ENCODE measurements around the gene DNA2.
A peak's percentile ranks its signal among the peaks of the same experiment; 100 is the strongest.
"Not testable (repeated sequence)": the region's sequence is repeated elsewhere in the genome, so short reads cannot be mapped to it uniquely, and the experiment has no call there.

The DNA2 gene

DNA sequence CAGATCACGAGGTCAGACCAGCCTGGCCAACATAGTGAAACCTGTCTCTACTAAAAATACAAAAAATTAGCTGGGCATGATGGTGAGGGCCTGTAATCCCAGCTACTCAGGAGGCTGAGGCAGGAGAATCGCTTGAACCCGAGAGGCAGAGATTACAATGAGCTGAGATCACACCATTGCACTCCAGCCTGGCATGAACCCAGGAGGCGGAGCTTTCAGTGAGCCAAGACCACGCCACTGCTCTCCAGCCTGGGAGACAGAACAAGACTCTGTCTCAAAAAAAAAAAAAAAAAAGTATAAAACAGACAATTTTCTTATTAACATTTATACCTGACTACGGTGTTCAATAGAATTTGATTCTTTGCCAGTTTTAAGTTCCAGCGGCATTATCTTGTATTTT, 22.1 kb downstream of the DNA2 start:
- DNase-seq (ENCODE audit: low read depth, low spot score), result not testable (repeated sequence)

DNA sequence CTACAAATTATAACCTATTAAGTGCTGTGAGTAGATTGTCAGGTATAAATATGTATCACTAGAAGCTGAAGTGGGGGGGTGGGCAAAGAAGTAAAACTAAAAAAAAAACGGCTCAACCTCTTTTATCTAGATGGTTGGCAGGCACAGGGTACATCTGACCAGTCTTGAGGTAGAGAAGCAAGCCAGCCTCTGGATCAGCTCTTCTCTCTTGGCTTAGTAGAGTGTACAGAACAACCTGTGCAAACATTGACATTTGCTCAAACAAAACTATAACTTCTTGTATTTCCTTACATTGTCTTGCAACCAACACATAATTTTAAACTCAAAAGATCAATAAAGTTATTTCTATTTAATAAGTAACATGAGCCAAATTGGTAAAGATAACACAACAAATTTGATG, 25.6 kb downstream of the DNA2 start:
- DNase-seq (ENCODE audit: low read depth, low spot score), result no peak

DNA sequence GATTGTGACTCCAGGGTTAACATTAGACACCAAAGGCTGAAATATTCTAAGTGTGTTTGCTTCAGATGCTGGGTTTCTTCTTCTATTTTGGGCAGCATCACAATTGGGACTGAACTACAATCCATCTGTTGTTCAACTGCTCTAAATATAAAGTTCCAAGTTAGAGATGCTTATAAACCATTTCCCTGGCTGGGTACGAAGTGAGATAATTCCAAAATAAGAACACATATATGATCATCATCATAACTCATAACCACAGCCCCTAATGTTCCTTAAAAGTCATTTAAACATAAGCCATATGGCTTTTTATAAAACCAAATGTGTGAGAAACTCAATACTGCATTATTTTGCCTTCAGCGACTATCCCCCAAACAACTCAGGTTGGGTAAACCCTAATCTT, 28.8 kb downstream of the DNA2 start:
- DNase-seq (ENCODE audit: low read depth, low spot score), result no peak

DNA sequence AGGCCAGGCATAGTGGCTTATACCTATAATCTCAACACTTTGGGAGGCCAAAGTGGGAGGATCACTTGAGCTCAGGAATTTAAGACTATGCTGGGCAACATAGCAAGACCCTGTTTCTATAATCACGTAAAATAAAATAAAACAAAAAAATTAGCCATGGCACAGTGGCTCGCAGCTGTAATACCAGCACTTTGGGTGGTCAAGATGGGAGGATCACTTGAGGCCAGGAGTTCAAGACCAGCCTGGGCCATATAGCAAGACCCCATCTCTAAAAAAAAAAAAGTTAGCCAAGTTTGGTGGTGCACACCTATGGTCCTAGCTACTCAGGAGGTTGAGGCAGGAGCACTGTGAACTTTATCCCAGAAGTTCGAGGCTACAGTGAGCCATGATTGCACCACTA, 30.9 kb downstream of the DNA2 start:
- DNase-seq (ENCODE audit: low read depth, low spot score), result no peak

DNA sequence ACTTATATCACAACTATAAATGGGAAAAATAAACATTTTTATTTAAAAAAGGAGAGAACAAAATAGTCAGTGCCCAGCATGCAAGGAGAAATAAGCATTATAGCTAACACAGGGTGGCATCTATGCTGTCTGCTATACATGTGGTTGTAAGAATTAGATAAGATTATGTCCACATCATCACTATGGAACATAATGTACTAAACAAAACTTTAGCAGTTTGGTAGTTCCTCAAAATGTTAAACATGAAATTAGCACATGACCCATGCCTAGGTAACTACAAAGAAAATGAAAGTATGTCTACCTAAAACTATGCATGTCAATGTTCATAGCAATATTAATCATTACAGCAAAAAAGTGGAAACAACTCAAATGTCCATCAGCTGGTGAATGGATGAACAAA, 36.0 kb downstream of the DNA2 start:
- no peak for DNase-seq (ENCODE audit: low read depth, low spot score)

DNA sequence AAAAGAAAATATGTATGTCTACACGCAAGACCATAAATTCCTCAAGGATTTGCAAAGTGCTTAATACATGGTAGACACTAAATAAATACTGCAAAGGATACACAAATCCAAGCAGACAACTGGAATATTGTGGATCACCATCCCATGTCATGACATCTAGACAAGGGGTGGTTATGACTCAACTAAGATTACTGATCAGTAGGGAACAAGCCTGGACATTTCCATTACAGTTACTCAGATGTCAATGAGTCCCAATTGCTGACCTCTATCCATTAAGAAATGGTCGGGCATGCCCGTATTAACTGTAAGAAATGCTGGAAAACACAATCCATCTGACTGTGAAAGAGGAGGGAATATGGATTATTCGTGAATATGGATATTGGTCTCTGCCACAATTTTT, 37.1 kb downstream of the DNA2 start:
- DNase-seq (ENCODE audit: low read depth, low spot score), result no peak

DNA sequence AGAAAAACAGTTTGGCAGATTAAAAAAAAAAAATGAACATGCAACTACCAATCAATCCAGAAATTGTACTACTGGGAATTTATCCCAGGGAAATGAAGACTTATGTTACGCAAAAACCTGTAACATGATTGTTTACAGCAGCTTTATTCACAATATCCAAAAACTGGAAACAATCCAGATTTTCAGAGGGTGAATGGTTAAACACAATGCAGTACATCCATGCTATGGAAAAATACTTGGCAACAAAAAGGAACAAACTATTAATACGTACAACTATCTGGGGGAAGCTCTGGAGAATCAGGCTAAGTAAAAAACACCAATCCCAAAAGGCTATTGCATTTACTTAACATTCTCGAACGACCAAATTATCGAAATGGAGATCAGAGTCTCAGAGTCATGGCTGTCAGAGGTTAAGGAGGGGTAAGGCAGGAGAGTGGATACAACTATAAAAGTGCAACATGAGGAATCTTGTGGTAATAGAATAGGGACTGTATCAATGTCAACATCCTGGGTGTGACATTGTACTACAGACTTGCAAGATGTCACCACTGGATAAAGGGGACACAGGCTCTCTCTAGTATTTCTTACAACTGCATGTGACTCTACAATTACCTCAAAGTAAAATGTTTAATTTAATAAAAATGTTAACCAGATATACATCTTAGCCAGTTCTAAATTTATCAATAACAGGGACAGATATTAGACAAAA, 43.2 kb downstream of the DNA2 start:
- no peak for DNase-seq (ENCODE audit: low read depth, low spot score)

DNA sequence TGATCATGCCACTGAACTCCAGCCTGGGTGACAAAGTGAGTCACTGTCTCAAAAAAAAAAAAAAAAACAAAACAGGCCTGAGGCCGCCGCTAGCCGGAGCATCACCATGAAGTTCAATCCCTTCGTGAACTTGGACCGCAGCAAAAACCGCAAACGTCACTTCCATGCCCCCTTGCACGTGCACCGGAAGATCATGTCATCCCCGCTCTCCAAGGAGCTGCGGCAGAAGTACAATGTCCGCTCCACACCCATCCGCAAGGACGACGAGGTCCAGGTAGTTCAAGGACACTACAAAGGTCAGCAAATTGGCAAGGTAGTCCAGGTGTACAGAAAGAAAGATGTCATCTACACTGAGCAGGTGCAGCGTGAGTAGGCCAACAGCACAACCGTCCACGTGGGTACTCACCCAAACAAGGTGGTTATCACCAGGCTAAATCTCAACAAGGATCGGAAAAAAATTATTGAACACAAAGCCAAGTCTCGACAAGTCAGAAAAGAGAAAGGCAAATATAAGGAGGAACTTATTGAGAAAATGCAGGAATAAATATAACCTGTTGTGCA, 47.2 kb downstream of the DNA2 start:
- DNase-seq (ENCODE audit: low read depth, low spot score), result no peak

DNA sequence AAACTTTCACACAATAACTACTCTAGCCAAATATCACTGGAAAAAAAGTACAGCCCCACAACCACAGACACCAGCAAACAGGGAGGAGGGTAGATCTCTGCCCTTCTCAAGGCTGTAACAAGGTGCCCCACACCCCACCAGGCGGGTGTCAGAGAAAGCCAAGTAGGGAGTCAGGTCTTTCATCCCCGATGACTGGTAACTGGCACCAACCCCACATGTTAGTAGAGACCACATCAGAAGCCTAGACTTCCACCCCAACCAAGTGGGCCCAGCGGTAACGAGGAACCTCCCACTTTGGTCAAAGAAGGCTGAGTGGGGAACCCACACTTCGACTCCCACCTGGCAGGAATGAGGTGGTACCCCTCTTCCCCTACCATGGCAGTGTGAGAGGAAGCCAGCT, 48.3 kb downstream of the DNA2 start:
- peak; percentile 7 for DNase-seq (ENCODE audit: low read depth, low spot score)

DNA sequence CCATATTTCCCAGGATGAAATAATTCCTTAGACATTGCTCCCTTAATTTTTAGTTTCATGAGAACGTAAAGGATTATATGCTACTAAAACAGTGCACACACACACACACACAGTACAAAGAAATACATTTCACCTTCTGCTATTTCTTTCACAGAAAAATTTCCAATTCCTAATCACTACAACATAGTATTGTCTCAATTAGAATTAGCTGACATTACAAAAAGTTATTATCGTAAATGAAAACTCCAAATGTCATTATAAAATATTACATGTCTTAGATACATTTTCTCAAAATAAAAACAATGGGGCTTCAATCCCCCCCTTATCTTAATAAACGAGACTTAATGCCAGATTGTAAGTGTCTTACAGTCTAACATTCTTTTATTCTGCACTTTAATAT, 52.4 kb downstream of the DNA2 start:
- DNase-seq (ENCODE audit: low read depth, low spot score), result no peak

DNA sequence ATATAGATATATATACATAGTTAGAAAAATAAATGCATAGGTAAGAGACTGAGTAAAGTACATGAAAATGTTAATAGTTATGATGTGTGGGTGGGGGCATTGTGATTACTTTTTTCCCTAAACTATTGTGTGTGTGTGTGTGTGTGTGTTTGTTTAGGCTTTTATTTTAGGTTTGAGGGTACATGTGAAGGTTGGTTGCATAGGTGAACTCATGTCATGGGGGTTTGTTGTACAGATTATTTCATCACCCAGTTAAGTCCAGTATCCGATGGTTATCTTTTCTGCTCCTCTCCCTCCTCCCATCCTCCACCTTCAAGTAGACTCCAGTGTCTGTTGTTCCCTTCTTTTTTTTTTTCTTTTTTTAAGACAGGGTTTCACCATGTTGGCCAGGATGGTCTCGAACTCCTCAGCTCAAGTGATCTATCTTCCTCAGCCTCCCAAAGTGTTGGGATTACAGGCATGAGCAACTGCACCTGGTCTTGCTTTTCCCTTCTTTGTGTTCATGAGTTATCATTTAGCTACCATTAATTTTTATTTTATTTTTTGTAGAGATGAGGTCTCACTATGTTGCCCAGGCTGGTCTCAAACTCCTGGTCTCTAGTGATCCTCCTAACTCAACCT, 62.8 kb downstream of the DNA2 start:
- no peak for DNase-seq (ENCODE audit: low read depth, low spot score)

DNA sequence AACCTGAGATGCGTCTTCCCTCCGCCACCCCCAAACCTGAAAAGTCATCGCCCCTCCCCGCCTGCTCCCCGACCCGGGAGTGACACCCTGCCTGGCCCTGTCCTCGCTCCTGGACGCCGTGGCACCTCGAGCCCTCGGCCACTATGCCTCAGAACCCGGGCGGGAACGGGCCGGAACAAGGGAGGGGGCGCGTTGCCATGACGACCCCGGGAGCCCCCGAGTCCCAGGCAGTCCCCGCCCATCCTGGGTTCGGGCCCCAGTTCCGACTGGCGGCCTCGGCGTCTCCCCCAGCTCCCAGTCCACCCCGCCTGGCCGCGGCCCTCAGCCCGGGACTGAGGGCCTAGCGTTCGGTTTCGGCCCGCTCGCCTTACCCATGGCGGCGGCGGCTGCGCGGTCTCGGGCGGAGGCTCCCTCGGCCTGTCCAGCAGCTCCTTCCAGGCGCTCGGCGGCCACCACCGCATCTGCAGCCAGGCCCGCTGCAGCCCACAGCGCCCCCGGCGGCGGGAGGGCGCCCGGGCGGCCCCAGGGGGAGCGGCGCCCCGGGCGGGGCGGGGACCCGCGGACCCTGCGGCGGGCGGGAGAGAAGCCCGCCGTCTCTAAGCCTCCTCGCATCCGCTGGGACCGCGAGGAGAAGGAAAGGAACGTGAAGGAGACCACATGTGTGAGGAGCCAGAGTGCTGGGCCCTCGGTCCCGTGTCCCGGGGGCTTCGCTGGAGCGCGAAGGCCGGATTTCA, 64.8 kb downstream of the DNA2 start, which contains the start of gene RUFY2:
TSS of gene RUFY2 (minus strand) at position 463 of the 734 bp plus-strand sequence. CDS start at position 375, 88 bp downstream.
- peak; percentile 51 for DNase-seq (ENCODE audit: low read depth, low spot score)

DNA sequence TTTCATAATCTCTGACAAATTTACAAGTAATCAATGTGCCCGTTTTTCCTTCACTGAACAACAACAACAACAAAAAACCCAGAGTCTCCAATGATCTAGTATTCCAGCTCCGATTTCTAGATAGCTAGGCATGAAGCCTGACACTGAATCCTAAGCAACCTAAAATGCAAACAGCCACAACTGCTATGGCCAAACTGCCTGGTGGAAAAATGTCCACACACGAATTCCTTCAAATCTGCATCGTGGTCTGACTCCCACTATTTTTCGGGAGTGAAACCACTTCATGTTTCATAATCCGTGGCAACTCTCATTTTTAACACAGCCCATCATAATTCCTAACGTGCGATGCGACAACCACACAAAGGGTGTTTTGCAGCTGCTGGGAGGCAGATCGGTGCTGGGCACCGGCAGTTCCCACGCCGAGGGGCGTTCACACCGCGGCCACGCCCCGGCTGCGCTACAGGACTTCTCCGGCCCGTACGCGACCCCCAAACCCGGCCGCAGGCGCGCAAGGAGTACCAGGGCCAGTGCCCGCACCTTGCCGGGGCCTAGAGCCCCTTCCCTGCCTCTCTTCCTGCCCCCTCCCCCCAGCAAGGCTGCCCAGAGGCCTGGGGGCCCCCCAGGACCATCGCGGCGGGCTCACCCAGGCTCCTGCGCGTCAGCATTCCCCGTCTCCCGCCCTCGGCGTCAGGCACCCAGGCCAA, 65.5 kb downstream of the DNA2 start:
- no peak for DNase-seq (ENCODE audit: low read depth, low spot score)

DNA sequence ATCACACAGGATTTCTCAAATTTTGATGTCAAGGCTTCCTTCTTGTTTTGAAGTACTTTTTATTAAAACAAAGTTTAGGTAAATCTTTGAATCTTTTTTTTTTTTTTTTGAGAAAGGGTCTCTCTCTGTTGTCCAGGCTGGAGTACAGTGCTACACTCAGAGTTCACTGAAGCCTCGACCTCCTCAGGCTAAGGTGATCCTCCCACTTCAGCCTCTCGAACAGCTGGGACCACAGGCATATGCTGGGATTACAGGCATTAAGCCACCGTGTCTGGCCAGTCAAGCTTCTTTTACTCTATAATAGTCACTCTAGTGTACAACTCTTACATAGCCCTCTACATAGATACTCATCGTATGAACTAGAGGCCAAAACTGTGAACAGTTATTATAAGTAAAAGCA, 68.1 kb downstream of the DNA2 start:
- no peak for DNase-seq (ENCODE audit: low read depth, low spot score)

DNA sequence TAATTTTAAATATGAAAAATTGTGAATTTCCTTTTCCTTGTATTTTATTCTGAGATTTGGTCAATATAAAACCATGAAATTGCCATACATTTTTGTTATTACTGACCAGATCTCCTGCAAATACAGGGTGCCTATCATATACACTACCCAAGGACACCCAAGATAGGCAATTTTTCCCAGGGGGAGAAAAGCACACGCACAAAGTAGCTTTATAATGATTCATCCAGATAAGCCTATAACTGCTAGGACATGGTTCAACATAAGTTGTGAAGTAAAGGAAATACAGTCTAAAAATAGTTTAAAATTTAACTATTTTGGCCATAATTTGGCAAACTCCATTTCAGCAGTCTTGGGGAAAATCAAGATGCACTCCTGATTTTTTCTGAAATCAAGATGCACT, 69.5 kb downstream of the DNA2 start:
- no peak for DNase-seq (ENCODE audit: low read depth, low spot score)

DNA sequence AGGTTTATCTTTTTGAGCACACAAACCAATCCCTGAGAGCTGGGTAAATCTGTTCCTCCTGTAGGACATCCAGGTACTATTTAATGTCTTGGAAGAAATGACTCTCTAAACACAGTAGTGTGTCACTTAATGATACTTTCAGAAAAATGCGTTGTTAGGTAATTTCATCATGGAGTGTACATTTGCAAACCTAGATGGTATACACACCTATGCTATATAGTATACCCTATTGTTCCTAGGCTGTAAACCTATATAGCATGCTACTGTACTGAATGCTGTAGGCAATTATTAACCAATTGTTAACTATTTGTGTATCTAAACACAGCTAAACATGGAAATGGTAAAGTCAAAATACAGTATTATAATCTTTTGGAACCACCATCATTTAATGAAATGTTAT, 74.8 kb downstream of the DNA2 start:
- DNase-seq (ENCODE audit: low read depth, low spot score), result no peak

DNA sequence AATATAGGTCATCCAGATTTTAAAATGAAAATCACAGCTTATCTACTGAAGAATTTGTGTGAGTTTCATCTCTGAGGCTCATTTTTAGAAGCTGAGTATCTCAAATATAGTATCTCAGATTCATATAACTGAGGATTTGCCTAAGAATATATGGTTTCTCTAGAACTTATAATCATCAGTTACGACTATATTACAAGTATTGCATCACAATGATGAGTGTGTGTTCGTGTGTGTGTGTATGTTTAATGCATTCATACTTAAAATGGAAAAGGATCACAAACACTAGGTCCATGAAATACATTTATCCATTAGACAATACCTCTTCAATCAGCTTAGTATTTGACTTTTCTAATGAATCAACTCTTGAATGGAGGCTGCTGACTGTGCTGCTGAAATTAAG, 86.0 kb downstream of the DNA2 start:
- DNase-seq (ENCODE audit: low read depth, low spot score), result no peak

DNA sequence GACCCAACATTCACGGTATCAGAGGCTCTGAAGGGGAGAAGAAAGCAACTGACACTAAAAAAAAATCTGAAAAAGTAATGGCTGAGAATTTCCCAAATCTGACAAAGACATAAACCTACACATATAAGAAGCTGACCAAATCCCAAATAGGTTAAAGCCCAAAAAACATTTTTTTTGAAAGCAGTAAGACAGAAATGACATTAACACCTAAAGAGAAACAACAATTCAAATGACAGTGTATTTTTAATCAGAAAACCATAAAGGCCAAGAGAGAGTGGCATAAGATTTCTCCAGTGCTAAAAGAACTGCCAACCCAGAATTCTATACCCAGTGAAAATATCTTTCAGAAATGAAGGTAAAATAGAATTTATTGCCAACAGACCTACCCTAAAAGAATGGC, 100.2 kb downstream of the DNA2 start:
- DNase-seq (ENCODE audit: low read depth, low spot score), result no peak

DNA sequence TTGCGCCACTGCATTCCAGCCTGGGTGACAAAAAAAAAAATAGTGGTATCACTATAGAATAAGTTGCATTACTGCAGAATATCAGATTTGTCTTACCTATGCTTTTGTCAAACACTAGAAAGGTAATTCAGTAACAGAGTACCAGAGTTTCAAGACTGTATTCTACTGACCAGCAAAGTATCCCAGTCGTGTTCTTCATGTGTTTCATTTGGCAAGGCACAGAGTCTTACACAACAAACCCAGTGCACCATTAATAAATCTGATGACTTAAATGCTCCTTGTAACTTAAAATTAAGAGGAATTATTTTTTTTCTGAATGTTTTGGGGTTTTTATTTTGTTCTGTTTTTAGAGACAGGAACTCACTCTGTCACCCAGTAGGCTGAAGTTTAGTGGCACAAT, 104.7 kb downstream of the DNA2 start:
- no peak for DNase-seq (ENCODE audit: low read depth, low spot score)

DNA sequence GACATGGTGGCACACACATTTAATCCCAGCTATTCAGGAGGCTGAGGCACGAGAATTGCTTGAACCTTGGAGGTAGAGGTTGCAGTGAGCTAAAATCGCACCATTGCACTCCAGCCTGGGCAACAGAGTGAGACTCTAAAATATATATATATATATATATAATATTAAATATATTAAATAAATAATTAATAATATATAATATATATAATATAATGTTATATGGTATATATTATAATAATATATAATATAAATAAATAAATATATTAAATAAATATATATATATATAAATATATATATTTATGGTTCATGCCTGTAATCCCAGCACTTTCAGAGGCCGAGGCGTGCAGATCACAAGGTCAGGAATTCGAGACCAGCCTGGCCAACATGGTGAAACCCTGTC, 105.2 kb downstream of the DNA2 start:
- DNase-seq (ENCODE audit: low read depth, low spot score), result no peak

DNA sequence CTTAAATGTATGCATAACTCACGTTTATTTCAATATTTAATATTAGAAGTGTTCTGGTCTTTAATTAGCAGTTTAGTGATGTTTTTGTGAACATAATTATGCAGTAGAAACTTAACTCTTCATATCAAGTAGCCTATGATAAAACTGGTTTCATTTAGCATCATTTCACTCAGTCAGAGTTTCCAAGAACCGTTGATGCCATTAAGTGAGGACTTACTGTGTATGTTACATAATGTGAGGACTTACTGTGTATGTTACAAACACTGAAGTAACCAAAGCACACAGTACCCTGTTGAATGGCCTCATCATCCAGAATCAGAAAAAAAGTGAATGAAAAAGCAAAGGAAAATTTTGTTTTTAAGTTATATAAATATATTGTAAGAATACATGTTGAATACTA, 106.2 kb downstream of the DNA2 start:
- no peak for DNase-seq (ENCODE audit: low read depth, low spot score)
